Left hindlimb (tissue), 1 donor: ENCODE measurements around the gene GBX2.

Experiments used
- DNase-seq: peaks from one replicate; pipeline ENCODE4 v3.0.0-alpha.2; 2018

The GBX2 gene

GRCh38 chr2:236166796-236167296 lies 1.3 kb downstream of the GBX2 start:
- DNase-seq: no peak

DNA sequence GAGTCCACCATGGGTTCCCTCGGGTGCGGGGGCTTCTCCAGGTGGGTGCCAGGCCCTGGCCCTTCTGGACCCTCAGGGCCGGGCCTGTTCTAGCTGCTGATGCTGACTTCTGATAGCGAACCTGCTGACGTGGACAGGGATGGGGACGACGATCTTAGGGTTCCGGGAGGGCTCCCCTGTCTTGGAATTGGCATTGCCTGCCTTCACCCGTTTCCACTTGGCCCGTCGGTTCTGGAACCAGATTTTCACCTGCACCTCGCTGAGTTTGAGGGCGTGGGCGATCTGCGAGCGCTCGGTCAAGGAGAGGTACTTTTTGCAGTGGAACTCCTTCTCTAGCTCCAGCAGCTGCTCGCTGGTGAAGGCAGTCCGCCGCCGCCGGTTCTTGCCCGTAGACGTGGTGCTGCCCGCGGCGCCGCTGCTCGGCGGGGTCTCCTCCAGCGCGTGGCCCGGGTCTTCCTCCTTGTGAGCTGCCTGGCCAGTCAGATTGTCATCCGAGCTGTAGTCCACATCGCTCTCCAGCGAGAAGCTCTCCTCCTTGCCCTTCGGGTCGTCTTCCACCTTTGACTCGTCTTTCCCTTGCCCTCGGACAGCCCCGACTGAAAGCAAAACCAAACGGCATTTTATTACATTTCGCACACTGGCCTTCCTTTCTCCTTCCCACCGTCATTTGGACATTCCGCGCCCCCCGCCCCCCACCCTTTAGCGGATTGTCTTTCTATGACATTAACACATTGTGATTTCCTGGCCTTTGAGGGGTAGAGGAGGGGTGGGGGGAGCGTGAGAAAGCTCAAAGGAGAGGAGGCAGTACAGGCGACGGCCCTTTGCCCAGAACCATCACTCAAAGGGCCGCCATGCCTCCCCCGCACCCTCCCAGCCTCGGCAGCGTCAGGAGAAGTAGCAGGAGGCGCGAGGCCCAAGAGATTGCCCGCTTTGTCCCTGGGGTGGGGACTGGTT lies 2.1 kb downstream of the GBX2 start:
- no peak for DNase-seq

- no peak for DNase-seq
Observed at GRCh38 chr2:236164925-236165841, 3.0 kb downstream of the GBX2 start.

- no peak for DNase-seq
Observed at GRCh38 chr2:236164201-236164924, 3.8 kb downstream of the GBX2 start.

DNA sequence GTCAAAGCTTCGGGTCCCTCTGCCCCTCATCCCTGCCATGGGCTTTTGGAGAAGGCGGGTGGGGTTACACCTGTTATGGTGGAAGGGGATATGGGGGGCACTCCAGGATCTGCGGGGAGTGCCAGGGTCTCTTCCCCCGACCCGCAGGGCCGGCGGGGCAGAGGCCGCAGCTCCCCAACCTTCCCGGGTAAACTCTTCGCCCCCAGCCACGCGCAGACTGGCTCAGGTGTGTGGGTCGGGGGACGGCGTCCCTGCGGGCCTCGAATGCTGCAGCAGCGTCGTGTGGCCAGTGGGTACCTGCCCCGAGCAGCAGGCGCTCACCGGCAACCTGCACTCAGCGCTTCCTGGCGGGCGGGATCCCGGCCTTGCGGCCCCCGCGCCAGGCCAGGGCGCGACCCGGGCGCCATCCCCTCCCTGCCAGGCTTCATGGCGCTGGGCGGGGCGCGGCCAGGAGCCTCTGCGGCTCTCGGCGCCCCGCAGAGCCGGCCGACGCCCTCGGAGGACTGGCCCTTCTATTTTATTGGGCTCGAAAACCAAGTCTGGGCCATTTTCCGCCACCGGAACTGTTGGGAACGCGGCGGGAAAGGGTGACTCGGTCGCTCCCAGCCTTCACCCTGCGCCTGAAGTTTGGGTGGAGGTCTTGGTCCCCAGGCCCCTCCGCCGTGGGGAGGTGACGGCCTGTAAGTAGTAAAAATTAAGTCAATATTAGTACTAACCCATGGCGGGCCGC lies 4.5 kb downstream of the GBX2 start:
- no peak for DNase-seq

DNA sequence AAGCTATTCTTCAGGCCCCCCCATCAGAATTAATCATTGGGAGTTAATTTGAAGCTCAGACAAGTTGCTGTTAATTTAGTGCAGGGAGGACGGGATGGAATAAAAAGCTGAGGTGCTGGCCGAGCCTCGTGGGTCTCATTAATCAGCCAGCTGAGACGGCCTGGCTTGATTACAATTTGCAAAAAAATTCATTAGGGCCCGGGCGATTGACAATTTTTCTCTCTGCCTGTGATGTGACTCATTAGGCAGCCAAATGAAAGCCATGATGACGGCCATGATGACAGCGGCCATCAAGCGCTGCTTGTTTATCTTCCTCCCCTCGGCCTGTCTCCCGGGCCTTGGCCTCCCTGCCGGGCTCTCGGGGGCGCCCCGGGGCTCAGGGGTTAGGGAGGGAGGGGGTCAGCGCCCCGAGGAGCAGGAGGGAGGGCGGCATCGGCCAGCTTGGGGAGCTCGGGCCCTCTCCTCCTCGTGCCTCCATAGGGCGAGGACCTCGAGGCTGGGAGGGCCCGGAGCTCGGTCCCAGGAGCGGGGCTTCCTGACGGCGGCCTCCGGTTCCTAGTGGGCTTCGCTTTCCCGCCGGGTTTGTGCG lies 5.2 kb downstream of the GBX2 start:
- DNase-seq: no peak

GRCh38 chr2:236162031-236162845 lies 5.9 kb downstream of the GBX2 start:
- no peak for DNase-seq

- DNase-seq: no peak
Observed at GRCh38 chr2:236161531-236161930, 6.7 kb downstream of the GBX2 start.

DNA sequence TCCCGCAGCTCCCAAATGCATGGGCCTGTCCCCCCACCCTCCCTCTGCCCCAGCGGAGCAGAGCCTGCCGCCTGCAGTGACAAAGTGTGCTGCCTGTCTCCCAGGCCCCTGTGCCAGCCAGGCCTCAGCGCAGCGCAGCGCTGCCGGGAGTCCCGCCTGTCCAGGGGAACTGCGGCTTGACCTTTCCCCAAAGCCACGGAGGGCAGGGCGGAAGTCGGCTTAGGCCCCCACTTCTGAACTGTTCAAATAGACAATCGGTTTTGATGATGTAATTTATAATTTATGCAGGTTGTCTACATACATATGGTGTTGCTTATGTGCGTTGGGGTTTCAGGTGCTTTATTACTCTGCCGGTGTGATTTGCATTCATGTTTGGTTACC lies 7.1 kb downstream of the GBX2 start:
- no peak for DNase-seq

- no peak for DNase-seq
Observed at GRCh38 chr2:236160366-236161081, 7.7 kb downstream of the GBX2 start.

- DNase-seq: no peak
Observed at GRCh38 chr2:236159778-236160170, 8.4 kb downstream of the GBX2 start.

DNA sequence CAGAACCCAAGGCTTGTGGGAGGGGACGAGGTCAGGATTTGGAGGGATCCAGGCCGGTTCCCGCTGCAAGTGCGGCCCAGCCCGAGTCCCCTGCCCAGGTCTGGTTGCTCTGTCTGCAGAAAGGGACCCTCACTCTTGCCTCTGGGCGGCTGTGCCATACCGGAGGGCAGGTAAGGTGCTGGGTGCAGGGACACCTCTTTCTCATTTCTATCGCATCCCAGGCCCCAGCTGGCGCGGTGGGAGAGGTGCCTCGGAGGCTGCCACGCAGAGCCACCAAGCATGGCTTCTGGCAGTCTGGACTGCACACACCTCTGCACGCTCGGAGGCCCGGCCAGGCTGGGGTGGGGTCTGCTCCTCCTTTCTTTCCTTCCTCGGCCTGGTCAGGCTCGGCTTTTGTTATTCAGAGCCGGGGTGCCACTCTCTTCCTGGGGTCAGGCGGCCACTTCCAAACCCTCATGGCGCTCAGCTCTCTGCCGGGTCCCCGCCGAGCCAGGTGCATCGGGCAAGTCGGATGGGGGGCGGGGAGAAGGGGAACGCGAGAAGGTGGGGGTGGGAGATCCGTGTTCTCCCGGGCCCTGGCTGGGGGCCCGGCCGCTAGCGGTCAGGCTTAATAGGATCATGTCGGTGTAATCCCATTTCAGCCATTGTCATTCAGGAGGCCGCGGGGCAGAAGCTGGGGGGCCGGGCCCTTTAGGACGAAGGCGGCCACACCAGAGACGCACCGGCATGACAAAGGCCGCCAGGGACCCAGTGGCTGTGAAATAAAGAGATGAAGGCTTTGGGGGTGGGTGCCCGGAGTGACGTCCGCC lies 9.0 kb downstream of the GBX2 start:
- no peak for DNase-seq

DNA sequence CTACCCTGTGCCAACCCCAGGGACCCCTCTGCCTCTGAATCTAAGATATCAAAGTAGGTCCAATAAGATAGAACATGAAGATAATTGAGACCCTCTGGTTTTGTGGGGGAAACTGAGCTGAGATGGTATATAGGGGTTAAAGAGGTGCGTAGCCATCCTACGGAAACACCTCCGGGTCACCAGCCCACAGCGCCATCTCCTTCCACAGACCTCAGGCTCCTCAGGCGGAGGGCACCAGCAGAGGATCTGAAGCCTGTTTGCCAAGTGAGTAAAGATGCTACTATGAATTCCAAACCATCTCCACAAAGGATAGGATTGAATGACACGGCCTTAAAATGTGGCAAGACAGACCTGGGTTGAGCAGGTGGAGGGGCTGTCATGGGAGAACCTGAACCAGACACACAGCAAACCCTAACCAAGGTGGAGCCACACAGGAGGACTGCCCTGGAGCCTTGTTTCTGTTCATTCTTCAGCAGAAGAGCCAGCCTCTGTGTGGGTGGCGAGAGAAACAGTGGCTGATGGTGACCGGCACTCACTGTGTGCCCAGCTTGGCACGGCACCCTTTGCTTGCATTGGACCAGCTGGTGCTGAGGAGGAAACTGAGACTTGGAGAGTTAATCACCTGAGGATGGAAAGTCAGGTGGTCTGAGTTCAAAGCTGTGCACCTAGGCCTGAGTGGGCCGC lies 10.2 kb downstream of the GBX2 start:
- DNase-seq: no peak

DNA sequence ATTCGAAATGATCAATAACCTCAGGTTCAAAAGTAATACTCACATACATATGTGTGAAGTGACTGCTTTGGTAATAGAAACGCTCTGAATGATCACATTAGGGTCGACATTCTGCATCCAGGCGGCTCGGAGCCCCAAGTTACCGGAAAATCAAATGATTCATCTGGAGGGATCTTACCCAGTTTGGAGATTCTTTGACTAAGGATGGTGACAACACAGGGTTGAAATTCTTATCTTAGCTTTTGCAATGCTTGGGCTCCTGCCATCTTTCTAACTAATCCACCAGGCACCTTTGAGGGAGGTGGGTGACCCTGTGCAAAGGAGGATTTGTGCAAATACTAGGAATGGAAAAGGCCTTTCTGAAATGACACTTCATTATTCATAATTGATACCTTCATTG lies 10.8 kb downstream of the GBX2 start:
- no peak for DNase-seq

GRCh38 chr2:236156860-236157194 lies 11.4 kb downstream of the GBX2 start:
- DNase-seq: no peak

- no peak for DNase-seq
Observed at GRCh38 chr2:236156095-236156859, 11.9 kb downstream of the GBX2 start.

- DNase-seq: no peak
Observed at GRCh38 chr2:236155406-236155805, 12.8 kb downstream of the GBX2 start.

- no peak for DNase-seq
Observed at GRCh38 chr2:236146436-236146835, 21.8 kb downstream of the GBX2 start.
